ENCODE measurements around the gene CA12. TPM values are rescaled to one million over a fixed set of nuclear protein-coding genes. Genes with fewer than 3 reads are reported as not detected.

The CA12 gene
- total RNA-seq, 2 donors from 2014 or later: 0.95 TPM; not detected in 1

DNA sequence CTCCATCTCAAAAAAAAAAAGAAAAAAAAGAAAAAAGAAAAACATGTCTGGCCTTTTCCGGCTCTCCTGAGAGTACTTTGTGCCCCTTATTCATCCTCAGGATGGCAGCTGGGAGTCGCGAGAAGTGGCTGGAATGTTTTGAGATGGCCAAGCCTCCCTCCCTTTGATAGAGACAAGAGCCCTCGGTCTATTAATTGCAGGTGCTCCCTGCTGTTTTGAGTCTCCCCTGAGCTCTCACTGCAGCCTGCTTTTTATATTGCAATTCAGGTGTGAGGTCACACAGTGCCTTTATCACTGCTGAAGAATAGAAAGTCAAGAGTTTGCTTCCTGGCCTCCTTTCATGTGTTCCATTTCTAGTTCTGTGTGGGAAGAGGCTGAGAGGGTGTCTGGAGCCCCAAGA is 10.9 kb downstream of the CA12 start:
- Mint-ChIP-seq H3K9me3 (no peaks in the 10 kb centered on the region), H3K27ac (peak overlapping the region in 1 of 2 donors; percentile 50), H3K36me3 (no peaks in the 10 kb centered on the region)
- ATAC-seq: no peak
- no peak for DNase-seq (ENCODE audit: low spot score in 2 of 2)

DNA sequence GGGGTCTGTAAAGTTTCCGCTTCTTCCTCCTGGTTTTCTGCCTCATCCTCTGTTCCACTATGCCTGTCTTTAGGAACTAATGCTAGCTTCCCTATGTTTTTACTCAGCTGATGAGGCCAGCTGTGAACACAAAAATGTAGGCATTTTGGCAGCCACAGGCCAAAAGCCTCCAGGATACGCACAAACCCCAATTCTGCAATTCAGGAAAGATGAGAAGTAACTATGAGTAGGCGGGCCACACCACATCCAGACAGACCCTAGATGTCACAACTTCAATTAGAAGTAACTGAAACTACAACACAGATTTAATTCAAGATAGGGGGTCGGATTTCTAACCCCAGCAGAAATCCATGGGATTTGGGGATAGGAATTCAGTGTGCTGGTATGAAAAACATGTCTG is 11.9 kb downstream of the CA12 start:
- ATAC-seq (no peak), DNase-seq (ENCODE audit: low spot score in 2 of 2) (no peak)
- Mint-ChIP-seq H3K9me3 (no peaks in the 10 kb centered on the region), H3K27ac (no peak overlapping the region), H3K36me3 (no peaks in the 10 kb centered on the region)

DNA sequence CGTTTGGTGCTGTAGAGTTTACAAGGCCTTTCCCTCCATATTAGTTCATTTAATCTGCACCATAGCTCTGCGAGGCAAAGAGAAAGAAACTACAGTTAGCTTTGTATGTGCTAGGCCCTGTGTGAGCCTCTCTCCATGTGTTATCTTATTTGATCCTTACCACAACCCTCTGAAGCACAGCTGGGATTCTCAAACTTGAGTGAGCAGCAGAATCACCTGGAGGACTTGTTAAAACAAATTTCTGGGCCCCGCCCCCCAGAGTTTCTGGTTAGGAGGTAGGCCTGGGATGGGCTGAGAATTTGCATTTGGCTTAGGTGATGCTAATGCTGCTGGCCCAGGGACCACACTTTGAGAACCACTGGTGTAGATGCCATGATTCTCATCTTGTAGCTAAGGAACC is 12.3 kb downstream of the CA12 start:
- no peak for ATAC-seq
- H3K27ac Mint-ChIP-seq: no peak overlapping the region

DNA sequence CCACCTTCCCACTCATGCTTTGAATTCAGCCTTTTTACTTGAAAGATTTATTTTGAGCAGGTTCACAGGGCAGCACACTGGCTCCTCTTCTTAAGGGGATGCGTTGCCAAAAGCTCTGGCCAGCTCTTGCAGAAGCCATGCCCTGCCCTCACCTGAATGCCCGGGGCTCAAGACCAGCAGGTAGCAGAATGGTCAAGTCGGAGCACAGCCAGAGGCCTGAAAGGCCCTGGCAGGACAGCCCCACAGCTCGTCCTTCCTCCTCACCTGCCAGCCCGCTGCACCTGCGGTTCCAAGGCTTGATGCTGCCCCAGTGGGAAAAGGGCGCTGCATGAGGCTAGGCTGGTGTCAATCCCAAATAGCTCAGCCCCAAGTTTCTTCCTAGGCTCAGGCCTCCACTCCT is 13.1 kb downstream of the CA12 start:
- no peaks in the 10 kb centered on the region for H3K36me3 Mint-ChIP-seq
- DNase-seq (ENCODE audit: low spot score in 2 of 2) (no peak), ATAC-seq (no peak)
- H3K27ac Mint-ChIP-seq: no peak overlapping the region
- no peaks in the 10 kb centered on the region for H3K9me3 Mint-ChIP-seq

More for the DNA sequence above, 12.3 kb downstream of the CA12 start:
- H3K36me3 Mint-ChIP-seq: no peaks in the 10 kb centered on the region
- DNase-seq (ENCODE audit: low spot score in 2 of 2): no peak
- no peaks in the 10 kb centered on the region for H3K9me3 Mint-ChIP-seq

DNA sequence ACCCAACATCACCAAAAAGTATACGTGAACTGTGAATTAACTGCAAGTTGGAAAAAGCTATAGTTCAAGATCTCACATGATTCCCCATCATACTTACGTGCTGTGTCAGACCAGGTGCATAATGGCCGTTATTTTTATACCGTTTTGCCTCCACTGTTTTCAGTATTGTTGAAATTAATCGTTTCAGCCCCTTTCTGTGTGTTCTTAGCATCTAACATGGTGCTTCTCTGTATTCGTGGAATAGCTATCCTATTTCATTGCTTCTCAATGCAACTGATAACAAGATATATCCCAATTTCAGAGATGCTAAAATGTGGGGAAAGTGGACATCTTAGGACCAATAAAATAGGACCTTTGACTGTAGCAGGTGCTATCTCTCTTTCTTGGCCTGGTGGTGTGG is 13.7 kb downstream of the CA12 start:
- Mint-ChIP-seq H3K36me3 (no peaks in the 10 kb centered on the region), H3K9me3 (no peaks in the 10 kb centered on the region), H3K27ac (no peak overlapping the region)
- no peak for ATAC-seq
- no peak for DNase-seq (ENCODE audit: low spot score in 2 of 2)

DNA sequence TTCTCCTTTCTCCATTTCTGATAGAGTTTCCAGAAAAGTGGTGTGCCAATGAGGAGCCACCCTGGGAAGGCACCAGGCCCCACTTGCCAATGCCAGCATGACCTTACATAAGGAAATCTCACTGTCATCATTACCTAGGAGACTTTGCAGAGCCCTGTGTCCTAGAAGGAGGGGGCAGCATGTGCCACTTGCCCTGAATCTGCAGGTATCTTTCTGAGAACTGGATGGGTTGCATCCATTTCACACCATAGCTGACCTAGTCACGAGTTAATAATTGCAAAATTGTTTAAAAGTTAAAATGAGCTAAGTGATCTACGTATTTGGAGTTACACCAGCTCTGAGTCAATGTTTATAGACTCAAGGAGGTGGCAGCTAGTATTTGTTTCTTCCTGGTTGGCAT is 14.3 kb downstream of the CA12 start:
- ATAC-seq: no peak
- no peak for DNase-seq (ENCODE audit: low spot score in 2 of 2)
- H3K27ac Mint-ChIP-seq: no peak overlapping the region
- no peaks in the 10 kb centered on the region for H3K9me3 Mint-ChIP-seq
- H3K36me3 Mint-ChIP-seq: no peaks in the 10 kb centered on the region

DNA sequence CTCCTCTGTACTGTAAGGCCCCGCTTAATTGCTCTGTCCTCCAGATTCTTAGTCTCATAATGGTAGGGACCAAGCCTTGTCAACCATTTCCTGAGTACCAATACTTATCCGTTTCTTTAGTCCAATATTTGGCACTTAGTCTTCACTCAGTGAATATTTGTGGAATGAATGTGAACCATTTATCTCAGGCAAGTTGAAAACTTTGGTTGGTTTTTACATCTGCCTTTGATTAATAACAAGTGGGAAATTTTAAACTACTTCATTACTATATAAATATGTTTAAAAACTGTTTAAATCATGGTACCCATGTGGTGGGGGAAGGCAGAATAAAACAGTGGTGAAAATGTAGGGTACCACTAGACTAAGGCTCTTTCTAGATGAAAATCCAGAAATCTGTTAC is 15.2 kb downstream of the CA12 start:
- Mint-ChIP-seq H3K9me3 (no peaks in the 10 kb centered on the region), H3K36me3 (no peaks in the 10 kb centered on the region), H3K27ac (no peak overlapping the region)
- ATAC-seq: no peak
- no peak for DNase-seq (ENCODE audit: low spot score in 2 of 2)

DNA sequence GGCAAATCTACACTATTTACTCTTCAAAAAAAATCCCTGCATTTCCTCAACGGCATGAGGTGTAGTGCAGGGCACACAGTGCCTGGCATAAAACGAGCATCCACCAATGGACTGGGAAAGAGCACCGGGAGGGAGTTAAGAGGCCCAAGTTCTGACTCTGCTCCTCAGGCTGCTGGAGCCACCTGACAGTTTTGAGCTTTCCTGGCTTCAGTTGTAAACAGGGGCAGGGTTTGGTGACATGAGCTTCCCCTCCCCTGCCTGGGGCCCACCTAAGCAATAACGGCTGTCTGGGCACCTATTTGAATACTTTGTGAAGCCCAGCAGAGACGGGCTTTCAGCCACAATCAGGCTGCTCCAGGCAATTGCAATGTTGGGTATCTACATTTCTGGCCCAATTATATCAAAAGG is 16.4 kb downstream of the CA12 start:
- H3K9me3 Mint-ChIP-seq: no peaks in the 10 kb centered on the region
- H3K36me3 Mint-ChIP-seq: no peaks in the 10 kb centered on the region
- DNase-seq (ENCODE audit: low spot score in 2 of 2) (no peak), ATAC-seq (no peak)
- no peak overlapping the region for H3K27ac Mint-ChIP-seq

DNA sequence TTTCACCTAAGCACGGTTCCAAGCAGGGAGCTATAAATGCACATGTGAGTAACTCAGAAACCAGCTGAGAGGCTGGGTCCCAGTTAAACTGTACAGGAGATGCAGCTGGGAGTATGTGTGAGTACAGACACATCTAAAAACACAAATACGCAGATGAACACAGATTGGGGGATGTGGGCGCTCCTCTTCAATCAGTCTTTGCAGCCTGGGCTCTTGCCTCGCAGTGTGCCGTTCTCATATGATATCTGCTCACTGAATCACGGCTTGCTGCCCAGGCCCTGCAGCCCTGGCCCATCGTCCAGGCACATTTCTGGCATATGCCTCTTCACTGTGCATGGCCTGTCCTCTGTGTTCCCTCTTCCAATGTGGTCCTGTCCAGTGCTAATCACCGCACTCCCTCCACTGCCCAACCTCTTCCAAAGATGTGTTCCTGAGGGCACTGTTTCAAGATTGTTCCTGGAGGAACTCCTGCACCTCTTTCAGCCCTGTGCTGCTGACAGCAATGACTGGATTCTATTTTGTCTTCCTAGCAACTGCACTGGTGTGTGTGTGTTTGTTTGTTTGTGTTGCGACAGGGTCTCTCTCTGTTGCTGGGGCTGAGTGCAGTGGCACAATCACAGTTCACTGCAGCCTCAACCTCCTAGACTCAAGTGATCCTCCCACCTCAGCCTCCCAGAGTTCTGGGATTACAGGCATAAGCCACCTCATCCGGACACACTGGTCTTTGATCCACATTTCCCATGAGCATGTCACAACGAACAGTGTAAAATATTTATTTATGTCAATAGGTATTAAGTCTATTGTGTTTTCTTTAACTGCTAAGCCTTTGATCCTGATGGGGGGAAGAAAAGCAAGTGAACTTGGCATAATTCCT is 17.0 kb downstream of the CA12 start:
- Mint-ChIP-seq H3K27ac (no peak overlapping the region), H3K36me3 (no peaks in the 10 kb centered on the region), H3K9me3 (no peaks in the 10 kb centered on the region)
- ATAC-seq (no peak), DNase-seq (ENCODE audit: low spot score in 2 of 2) (no peak)

DNA sequence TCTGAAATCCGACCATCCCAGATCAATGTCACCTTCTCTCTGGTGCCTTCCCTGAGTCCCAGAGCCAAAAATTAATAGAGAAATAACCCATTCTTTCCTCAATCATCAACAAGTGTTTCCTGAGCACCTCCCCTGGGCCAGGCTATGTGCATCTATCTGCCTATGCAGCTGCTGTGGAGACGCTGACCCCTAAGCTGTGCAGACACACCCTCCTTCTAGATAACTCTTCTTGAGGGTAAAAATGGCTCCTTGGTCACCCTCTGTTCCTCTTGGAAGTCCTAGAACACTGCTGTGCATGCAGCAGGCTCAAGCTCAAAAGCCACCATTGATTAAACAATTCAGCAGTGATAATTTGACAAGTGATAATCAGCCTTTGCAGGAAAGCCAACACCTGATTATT is 18.4 kb downstream of the CA12 start:
- H3K9me3 Mint-ChIP-seq: no peaks in the 10 kb centered on the region
- no peak overlapping the region for H3K27ac Mint-ChIP-seq
- DNase-seq (ENCODE audit: low spot score in 2 of 2): no peak
- H3K36me3 Mint-ChIP-seq: no peaks in the 10 kb centered on the region
- no peak for ATAC-seq

DNA sequence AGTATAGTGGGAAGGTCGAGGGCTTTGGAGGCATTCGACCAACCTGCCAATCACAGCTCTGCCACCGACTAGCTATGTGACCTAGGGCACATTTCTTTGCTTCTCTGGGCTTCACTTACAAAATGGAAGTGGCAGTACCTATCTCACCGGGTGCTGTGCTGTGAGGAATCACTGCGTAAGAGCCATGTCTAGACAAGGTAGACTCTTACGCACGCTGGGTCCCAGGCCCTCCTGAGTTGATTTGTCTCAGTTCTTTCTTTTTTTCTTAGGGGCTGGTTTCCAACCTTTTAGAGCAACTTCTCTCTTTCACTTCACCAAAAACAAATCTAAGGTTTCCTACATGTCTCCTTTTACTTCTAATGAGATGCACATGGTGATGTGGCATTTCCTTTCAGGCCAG is 18.8 kb downstream of the CA12 start:
- DNase-seq (ENCODE audit: low spot score in 2 of 2) (no peak), ATAC-seq (no peak)
- Mint-ChIP-seq H3K36me3 (no peaks in the 10 kb centered on the region), H3K27ac (no peak overlapping the region), H3K9me3 (no peaks in the 10 kb centered on the region)

DNA sequence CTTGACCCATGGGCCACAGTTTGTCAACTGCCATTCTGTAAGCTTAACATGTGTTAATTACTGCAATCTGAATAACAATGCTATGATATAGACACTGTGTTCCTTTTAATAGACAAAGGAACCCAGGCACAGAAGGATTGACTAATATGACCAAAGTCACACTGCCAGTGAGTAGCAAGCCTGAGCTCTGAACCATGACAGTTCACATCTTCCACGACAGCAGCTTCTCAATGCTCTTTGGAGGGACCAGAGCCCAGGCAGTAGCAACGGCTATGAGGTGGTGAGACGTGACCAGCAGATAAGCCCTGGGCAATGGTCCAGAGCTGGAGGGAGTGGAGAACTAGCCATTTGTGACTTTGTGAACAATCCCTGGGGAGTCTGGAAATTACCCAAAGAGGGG is 19.4 kb downstream of the CA12 start:
- ATAC-seq (no peak), DNase-seq (ENCODE audit: low spot score in 2 of 2) (no peak)
- Mint-ChIP-seq H3K9me3 (no peaks in the 10 kb centered on the region), H3K27ac (no peak overlapping the region), H3K36me3 (no peaks in the 10 kb centered on the region)

DNA sequence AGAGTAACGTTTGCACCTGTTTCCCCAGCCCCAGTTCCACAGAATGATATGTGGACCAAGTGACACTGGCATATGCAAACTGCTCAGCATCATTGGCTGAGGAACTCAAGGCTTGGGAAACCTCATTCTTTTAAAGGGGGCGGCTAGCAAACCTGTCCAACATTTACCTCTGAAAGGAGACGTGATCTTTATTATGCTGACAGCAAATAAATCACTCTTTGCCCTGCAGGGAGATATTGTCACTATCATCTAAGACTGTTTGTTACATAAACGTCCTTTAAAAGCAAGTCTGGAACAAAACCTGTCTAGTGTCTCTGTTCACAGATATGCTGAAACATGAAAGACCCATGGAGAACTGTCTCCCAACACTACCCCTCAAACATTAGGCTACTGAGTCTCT is 21.5 kb downstream of the CA12 start:
- DNase-seq (ENCODE audit: low spot score in 2 of 2) (no peak), ATAC-seq (no peak)
- Mint-ChIP-seq H3K36me3 (no peaks in the 10 kb centered on the region), H3K27ac (no peak overlapping the region), H3K9me3 (no peaks in the 10 kb centered on the region)

DNA sequence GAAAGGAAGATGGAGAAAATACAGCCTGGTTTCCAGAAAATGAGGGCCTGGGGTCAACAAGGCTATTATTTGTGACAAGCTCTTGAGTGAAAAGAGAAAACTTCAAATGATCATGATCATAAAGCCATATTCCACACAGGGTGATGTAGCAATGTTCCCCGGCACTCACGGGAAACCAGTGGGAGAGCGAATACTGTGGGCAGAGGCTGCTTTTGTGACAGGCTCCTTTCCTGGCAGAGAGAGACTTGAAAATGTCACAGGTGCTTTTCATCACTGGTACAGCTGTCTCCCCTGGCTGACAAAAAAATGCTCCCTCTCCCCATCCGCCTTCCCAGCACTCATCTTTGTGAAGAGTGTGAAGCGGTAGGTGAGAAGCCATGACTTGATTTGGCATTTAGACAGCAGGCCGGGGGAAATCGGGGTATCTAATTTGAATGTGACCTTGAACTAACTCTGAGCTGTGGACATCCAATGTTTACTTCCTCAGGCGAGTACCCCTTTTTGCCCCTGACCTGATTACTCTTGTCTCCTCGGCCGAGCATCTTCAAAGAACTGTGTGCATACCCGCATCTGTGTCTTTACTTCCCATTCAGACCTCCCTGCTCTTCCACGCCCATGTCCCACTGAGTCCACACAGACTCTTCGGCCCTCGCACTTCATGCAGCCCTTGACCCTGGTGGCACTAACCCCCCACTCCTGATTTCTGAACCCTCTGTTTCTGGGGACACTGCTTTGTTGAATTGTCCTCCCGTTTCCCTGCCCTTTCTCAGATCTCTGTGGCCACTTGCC is 23.2 kb downstream of the CA12 start:
- ATAC-seq: no peak
- Mint-ChIP-seq H3K9me3 (no peaks in the 10 kb centered on the region), H3K27ac (no peak overlapping the region), H3K36me3 (no peaks in the 10 kb centered on the region)
- no peak for DNase-seq (ENCODE audit: low spot score in 2 of 2)

DNA sequence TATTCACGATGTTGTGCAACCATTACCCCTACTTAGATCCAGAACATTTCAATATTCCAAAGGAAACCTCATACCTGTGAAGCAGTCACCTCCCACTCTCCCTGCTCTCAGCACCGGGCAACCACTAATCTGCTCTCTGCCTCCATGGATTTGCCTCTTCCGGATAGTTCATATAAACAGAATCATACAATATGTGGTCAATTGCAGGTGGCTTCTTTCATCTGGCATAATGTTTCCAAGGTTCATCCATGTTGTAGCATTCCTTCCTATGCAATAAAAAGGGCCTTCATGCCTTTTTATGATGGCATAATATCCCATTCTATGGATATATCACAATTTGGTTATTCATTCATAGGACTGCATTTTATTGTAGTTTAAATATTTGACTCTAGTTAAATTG is 23.9 kb downstream of the CA12 start:
- no peaks in the 10 kb centered on the region for H3K9me3 Mint-ChIP-seq
- H3K36me3 Mint-ChIP-seq: no peaks in the 10 kb centered on the region
- ATAC-seq: no peak

DNA sequence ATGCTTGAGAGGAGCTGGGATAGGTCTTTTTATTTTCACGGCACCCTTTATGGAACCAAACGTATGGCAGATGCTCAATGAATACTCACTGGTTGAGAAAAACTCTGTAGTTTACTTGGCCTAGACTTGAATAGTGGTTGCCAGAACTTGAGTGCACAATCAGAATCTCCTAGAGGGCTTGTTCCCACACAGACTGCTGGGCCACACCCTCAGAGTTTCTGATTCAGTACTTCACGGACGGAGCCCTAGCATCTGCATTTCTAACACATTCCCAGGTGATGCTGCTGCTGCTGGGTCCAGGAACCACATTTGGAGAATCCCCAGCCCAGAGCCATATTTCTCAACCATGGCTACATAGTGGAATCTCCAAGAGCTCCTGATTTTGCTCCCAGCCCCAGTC is 24.6 kb downstream of the CA12 start:
- no peaks in the 10 kb centered on the region for H3K9me3 Mint-ChIP-seq
- no peak overlapping the region for H3K27ac Mint-ChIP-seq
- ATAC-seq (no peak), DNase-seq (ENCODE audit: low spot score in 2 of 2) (no peak)
- no peaks in the 10 kb centered on the region for H3K36me3 Mint-ChIP-seq

More for the DNA sequence above, 23.9 kb downstream of the CA12 start:
- no peak for DNase-seq (ENCODE audit: low spot score in 2 of 2)
- H3K27ac Mint-ChIP-seq: no peak overlapping the region

DNA sequence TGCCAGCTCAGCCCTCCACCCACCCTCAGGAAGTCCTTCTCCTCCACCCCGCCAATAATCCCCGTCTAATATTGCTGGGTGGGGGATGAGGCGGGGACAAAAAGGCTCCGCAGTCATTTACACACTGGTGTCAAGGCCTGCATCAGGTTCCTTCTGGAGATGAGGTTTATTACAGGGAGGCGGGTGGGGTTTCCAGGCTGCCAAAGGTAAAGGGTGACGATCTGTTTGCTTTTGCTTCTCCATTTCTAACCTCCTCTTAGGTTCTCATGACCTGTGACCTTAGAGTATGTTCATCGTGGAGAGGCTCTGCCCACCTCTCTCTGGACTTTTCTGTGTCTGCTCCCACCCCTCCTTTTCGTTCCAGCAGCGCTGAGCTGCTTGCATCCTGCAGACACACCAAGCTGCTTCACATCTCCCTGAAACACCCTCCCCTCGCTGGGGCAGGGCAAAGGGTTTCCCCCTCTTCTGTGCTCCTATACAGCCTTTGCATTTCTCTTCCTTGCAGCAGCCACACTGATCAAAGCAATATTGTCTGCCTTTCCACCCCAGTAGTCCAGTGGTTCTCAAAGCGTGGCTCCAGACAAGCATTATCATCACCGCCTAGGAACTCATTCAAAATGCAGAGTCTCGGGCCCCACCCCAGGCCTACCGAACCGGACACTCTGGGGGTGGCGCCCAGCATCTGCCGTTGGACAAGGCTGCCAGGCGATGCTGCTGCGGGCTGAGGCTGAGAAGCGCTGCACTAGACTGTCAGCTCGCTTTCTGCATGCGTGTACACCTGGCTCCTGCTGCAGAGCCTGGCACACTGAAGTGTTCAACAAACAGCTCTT is 26.6 kb downstream of the CA12 start:
- no peak for ATAC-seq

More for the DNA sequence above, 26.6 kb downstream of the CA12 start:
- Mint-ChIP-seq H3K9me3 (no peaks in the 10 kb centered on the region), H3K27ac (peak overlapping the region in 1 of 2 donors; percentile 28), H3K36me3 (no peaks in the 10 kb centered on the region)
- DNase-seq (ENCODE audit: low spot score in 2 of 2): no peak
